Loucy (cell line): ENCODE measurements around the gene MUCL3.

Experiments used
- H2AFZ ChIP-seq: fragments of 200-600 bp; sonication (generic); 2 replicates; pipeline ENCODE4 v1.6.0; 2016; ENCODE audit warnings: antibody characterized with exemption, mild to moderate bottlenecking, low read length, moderate library complexity
- H3F3A ChIP-seq: fragments of 200-600 bp; 2 replicates; pipeline ENCODE4 v1.6.0; 2016; ENCODE audit warnings: antibody characterized with exemption, low read depth, mild to moderate bottlenecking
- H3K27me3 ChIP-seq: fragments of 200-600 bp; sonication (generic); 2 replicates; pipeline ENCODE4 v1.6.1; 2014; ENCODE audit warnings: low read length, mild to moderate bottlenecking; ENCODE audit not compliant: insufficient read depth, poor library complexity, severe bottlenecking
- H3K36me3 ChIP-seq: fragments of 200-600 bp; sonication (generic); 2 replicates; pipeline ENCODE4 v1.6.1; 2016; ENCODE audit warnings: low read length; ENCODE audit not compliant: insufficient read depth
- H3K4me1 ChIP-seq: fragments of 200-600 bp; sonication (generic); 2 replicates; pipeline ENCODE4 v1.5.1; 2014; ENCODE audit warnings: low read length, mild to moderate bottlenecking; ENCODE audit not compliant: insufficient read depth, poor library complexity, severe bottlenecking
- H3K4me2 ChIP-seq: fragments of 200-600 bp; sonication (generic); 2 replicates; pipeline ENCODE4 v1.6.0; 2014; ENCODE audit warnings: antibody characterized with exemption, low read length, low read depth, mild to moderate bottlenecking; ENCODE audit not compliant: poor library complexity, severe bottlenecking
- H3K4me3 ChIP-seq: fragments of 200-600 bp; sonication (generic); 2 replicates; pipeline ENCODE4 v1.5.1; 2014; ENCODE audit warnings: low read length, mild to moderate bottlenecking, mixed read lengths; ENCODE audit not compliant: poor library complexity, severe bottlenecking
- H3K79me2 ChIP-seq: fragments of 200-600 bp; sonication (generic); 2 replicates; pipeline ENCODE4 v1.6.1; 2014; ENCODE audit warnings: low read length; ENCODE audit not compliant: insufficient read depth
- H3K9ac ChIP-seq: fragments of 200-600 bp; sonication (generic); 2 replicates; pipeline ENCODE4 v1.6.0; 2014; ENCODE audit warnings: mild to moderate bottlenecking, low read depth, low read length, moderate library complexity; ENCODE audit not compliant: poor library complexity, severe bottlenecking
- H3K9me2 ChIP-seq: fragments of 200-600 bp; sonication (generic); replicated peaks from 2 replicates; pipeline ENCODE4 v1.6.1; 2016; ENCODE audit warnings: low read depth, low read length, mixed read lengths
- H3K9me3 ChIP-seq: fragments of 200-600 bp; sonication (generic); 2 replicates; pipeline ENCODE4 v1.6.1; 2014; ENCODE audit warnings: mild to moderate bottlenecking, antibody characterized with exemption, low read length, low read depth; ENCODE audit not compliant: insufficient read depth
- H4K20me1 ChIP-seq: fragments of 200-600 bp; sonication (generic); 2 replicates; pipeline ENCODE4 v1.6.0; 2014; ENCODE audit warnings: antibody characterized with exemption, low read length, mild to moderate bottlenecking; ENCODE audit not compliant: insufficient read depth, poor library complexity, severe bottlenecking
- CTCF ChIP-seq: fragments of 200-600 bp; sonication (generic); conservative IDR thresholded peaks from 2 replicates; pipeline ENCODE4 v1.5.1; 2014; ENCODE audit warnings: mild to moderate bottlenecking, antibody characterized with exemption, low read length
- EZH2phosphoT487 ChIP-seq: fragments of 200-600 bp; IDR thresholded peaks from 2 replicates; pipeline ENCODE4 v1.6.1; 2018; ENCODE audit warnings: antibody characterized with exemption, mild to moderate bottlenecking, moderate library complexity, borderline replicate concordance

The MUCL3 gene

DNA sequence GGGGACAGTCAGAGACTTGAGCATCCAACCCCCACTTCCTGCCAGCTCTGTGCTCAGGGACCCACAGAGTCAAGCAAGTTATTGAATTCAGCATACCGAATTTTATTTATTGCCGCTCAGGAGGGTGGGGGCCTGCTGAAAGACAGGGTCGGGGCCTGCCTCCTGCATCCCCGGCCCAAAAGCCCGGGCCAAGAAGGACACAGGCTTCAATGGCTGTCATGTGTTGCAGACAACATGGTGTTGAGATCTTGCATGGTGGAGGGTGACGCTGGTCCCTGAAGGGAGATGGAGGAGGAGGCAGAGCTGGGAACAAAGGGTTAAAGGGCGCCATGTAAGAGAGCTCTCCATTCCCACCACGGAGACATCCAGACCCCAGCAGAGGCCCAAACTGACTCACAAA, 9.5 kb upstream of the MUCL3 start:
- H3K79me2 ChIP-seq, result no peaks in the 10 kb centered on the region
- H3K4me3 ChIP-seq, result no peak overlapping the region
- no peaks in the 10 kb centered on the region for H4K20me1 ChIP-seq
- no peaks in the 10 kb centered on the region for H3F3A ChIP-seq
- H3K9me2 ChIP-seq, result no peaks in the 10 kb centered on the region
- H3K27me3 ChIP-seq, result no peaks in the 10 kb centered on the region
- H3K9me3 ChIP-seq, result 0 out of 2 replicates have a peak, but pooled peaks cover 4% of the 10 kb centered on the region
- TF ChIP-seq CTCF (no peak), EZH2phosphoT487 (no peak)
- peaks cover 6% of the 10 kb centered on the region; the same call in 1 of the 2 replicates for H3K36me3 ChIP-seq
- H3K9ac ChIP-seq, result no peak overlapping the region
- no peak overlapping the region for H2AFZ ChIP-seq
- no peak overlapping the region for H3K4me2 ChIP-seq
- no peaks in the 10 kb centered on the region for H3K4me1 ChIP-seq

DNA sequence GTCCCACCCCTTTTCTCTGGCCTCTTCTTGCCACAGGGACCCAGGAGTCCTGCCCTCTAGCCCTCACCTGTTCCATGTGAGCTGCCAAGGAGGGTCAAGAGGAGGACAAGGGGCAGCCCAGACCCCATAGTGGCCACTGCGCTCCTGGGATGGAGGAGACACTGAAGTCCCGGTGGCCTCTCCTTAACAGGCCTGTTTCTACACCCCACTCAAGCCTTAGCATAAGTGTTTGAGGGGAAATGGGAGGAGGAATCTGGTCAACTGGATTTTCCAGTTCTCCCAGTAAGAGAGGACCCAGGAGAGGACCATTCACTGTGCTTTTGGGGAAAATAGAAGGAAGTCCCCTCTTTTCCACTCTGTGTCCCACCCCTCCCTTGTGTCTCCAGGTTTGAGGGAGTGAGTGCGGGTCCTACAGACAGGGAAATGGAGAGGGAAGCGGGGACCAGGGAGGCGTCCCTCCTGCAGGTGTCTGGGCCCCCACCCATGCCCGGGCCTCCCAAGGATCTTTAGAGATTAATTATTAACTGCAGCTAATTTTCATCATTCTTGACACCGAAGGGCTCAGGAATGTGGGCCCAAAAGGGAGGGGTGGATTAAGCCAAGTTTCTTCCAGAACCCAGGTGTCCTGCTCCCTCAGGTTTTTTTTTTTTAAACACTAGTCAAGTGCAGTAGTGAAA, 8.7 kb upstream of the MUCL3 start, which contains the start of gene SFTA2:
Gene SFTA2 (minus strand): TSS at position 202 of the 677 bp plus-strand sequence. CDS start 74 bp downstream, at position 128.
- no peaks in the 10 kb centered on the region for H3K9me2 ChIP-seq
- no peak within 1 kb of the TSS for H3K4me2 ChIP-seq
- TF ChIP-seq CTCF, result no peak
- TF ChIP-seq EZH2phosphoT487, result no peak
- 0 out of 2 replicates have a peak, but pooled peaks cover 4% of the 10 kb centered on the region for H3K9me3 ChIP-seq
- H3K4me1 ChIP-seq, result no peaks in the 10 kb centered on the region
- H3K36me3 ChIP-seq, result no peaks in the 10 kb centered on the region
- H3K4me3 ChIP-seq, result no peak within 1 kb of the TSS
- H3K9ac ChIP-seq, result no peak within 1 kb of the TSS
- H2AFZ ChIP-seq, result no peak within 1 kb of the TSS
- H3F3A ChIP-seq, result no peaks in the 10 kb centered on the region
- no peaks in the 10 kb centered on the region for H3K27me3 ChIP-seq
- no peaks in the 10 kb centered on the region for H4K20me1 ChIP-seq
- no peaks in the 10 kb centered on the region for H3K79me2 ChIP-seq

- no peaks in the 10 kb centered on the region for H3K36me3 ChIP-seq
- H3K27me3 ChIP-seq, result no peaks in the 10 kb centered on the region
- no peak overlapping the region for H3K9ac ChIP-seq
- no peaks in the 10 kb centered on the region for H4K20me1 ChIP-seq
- TF ChIP-seq CTCF (no peak), EZH2phosphoT487 (no peak)
- H3K9me2 ChIP-seq, result no peaks in the 10 kb centered on the region
- no peaks in the 10 kb centered on the region for H3K4me1 ChIP-seq
- no peaks in the 10 kb centered on the region for H3K79me2 ChIP-seq
- no peaks in the 10 kb centered on the region for H3F3A ChIP-seq
- H2AFZ ChIP-seq, result no peak overlapping the region
- 0 out of 2 replicates have a peak, but pooled peaks cover 4% of the 10 kb centered on the region for H3K9me3 ChIP-seq
- H3K4me2 ChIP-seq, result no peak overlapping the region
- no peak overlapping the region for H3K4me3 ChIP-seq
Observed at GRCh38 chr6:30932665-30933365, 8.0 kb upstream of the MUCL3 start.
